K562 (cell line): ENCODE measurements around the gene TMEM143. TPM values are rescaled to one million over a fixed set of nuclear protein-coding genes. Genes with fewer than 3 reads are reported as not detected.

Source experiments
- CHD1 ChIP-seq: fragments of 200-600 bp; sonication (generic); IDR thresholded peaks from one replicate; pipeline ENCODE4 v1.6.1; 2012; ENCODE audit warnings: mild to moderate bottlenecking, moderate library complexity, low read length, inconsistent platforms
- ETV1 ChIP-seq: fragments of 450-650 bp; conservative IDR thresholded peaks from 2 replicates; pipeline ENCODE4 v1.6.1; 2016; ENCODE audit warnings: missing genetic modification characterization, control low read depth, low read depth, missing compliant biosample characterization
- HDAC8 ChIP-seq: fragments of 450-650 bp; IDR thresholded peaks from 2 replicates; pipeline ENCODE4 v1.6.1; 2016; ENCODE audit warnings: mild to moderate bottlenecking, missing genetic modification characterization, moderate library complexity, missing compliant biosample characterization
- HLTF ChIP-seq: fragments of 450-650 bp; IDR thresholded peaks from 2 replicates; pipeline ENCODE4 v1.6.1; 2016
- HNRNPLL ChIP-seq: fragments of 200-400 bp; formaldehyde crosslinking; IDR thresholded peaks from 2 replicates; pipeline ENCODE4 v1.6.1; 2017; ENCODE audit warnings: low read length, low read depth, mild to moderate bottlenecking; ENCODE audit not compliant: poor library complexity, severe bottlenecking
- NFIC ChIP-seq: fragments of 450-650 bp; IDR thresholded peaks from 2 replicates; pipeline ENCODE4 v1.6.1; 2017; ENCODE audit warnings: mild to moderate bottlenecking, inconsistent platforms
- NFRKB ChIP-seq: fragments of 450-650 bp; IDR thresholded peaks from 2 replicates; pipeline ENCODE4 v1.6.1; 2016; ENCODE audit warnings: low read depth
- NR2F6 ChIP-seq: fragments of 450-650 bp; formaldehyde crosslinking; IDR thresholded peaks from 2 replicates; pipeline ENCODE4 v1.4.0; 2020; ENCODE audit warnings: mild to moderate bottlenecking
- PHF20 ChIP-seq: fragments of 450-650 bp; IDR thresholded peaks from 2 replicates; pipeline ENCODE4 v1.6.1; 2018; ENCODE audit not compliant: partially characterized antibody
- SMARCE1 ChIP-seq: fragments of 450-650 bp; IDR thresholded peaks from 2 replicates; pipeline ENCODE4 v1.7.1; 2016; ENCODE audit warnings: mild to moderate bottlenecking
- TAL1 ChIP-seq: fragments of 450-650 bp; IDR thresholded peaks from 2 replicates; pipeline ENCODE4 v1.6.1; 2016; ENCODE audit warnings: mild to moderate bottlenecking
- TCF3 ChIP-seq: sonication (generic); formaldehyde crosslinking; IDR thresholded peaks from 2 replicates; pipeline ENCODE4 v1.4.0; 2020; ENCODE audit warnings: mild to moderate bottlenecking, missing genetic modification reagents
- TRIM28 ChIP-seq: fragments of 450-650 bp; IDR thresholded peaks from 2 replicates; pipeline ENCODE4 v1.6.1; 2017
- XRCC5 ChIP-seq: fragments of 200-400 bp; formaldehyde crosslinking; IDR thresholded peaks from 2 replicates; pipeline ENCODE4 v1.6.1; 2017; ENCODE audit warnings: low read depth, mild to moderate bottlenecking, low read length
- ZNF584 ChIP-seq: fragments of 200-800 bp; sonication (Bioruptor generic); IDR thresholded peaks from 2 replicates; pipeline ENCODE4 v1.6.1; 2016; ENCODE audit warnings: low read depth, mild to moderate bottlenecking, missing genetic modification characterization, missing compliant biosample characterization
- ZNF77 ChIP-seq: fragments of 250-450 bp; sonication (Bioruptor Pico); IDR thresholded peaks from 2 replicates; pipeline ENCODE4 v1.5.0; 2020
- polyA plus RNA-seq, 8 experiments: library from polyadenylated mRNA; depleted of rRNA in 4 of 8; stranded (reverse) in 5 of 8; unstranded in 3 of 8; fragments of >200 nt; fragmentation: Nextera tagmentation in 2 of 8; fragmentation: Illumina TruSeq in 1 of 8; extraction: Ambion mirVana in 2 of 8; extraction: Trizol in 1 of 8; gene quantifications; 2 replicates each; pipeline versions ENCODE4 v1.2.1 to v1.2.3, GENCODE V29; 2011 to 2014; ENCODE audit warnings: inconsistent platforms in 1 of 8, missing spikeins in 1 of 8
- total RNA-seq, 7 experiments: library from RNA; depleted of rRNA in 6 of 7; stranded (reverse); fragments of >200 nt in 6 of 7; fragmentation: Illumina TruSeq in 2 of 7; extraction: Trizol in 2 of 7; gene quantifications; 2 replicates each; pipeline versions ENCODE4 v1.2.1 to v1.2.3, GENCODE V29; 2011 to 2021; ENCODE audit warnings: low replicate concordance in 1 of 7
- TF ChIP-seq, protein P1 (sequence below): fragments of 450-650 bp; IDR thresholded peaks from 2 replicates; pipeline ENCODE4 v1.7.0; 2016; ENCODE audit warnings: borderline replicate concordance
- TF ChIP-seq, protein P2 (sequence below), 2 experiments: fragments of 250-450 bp in 1 of 2; fragments of 450-650 bp in 1 of 2; sonication (Bioruptor Pico) in 1 of 2; IDR thresholded peaks; 2 replicates each; pipeline versions ENCODE4 v1.6.1 to v1.8.0; 2016 to 2021; ENCODE audit warnings: mild to moderate bottlenecking in 2 of 2, moderate library complexity in 2 of 2, missing compliant biosample characterization in 1 of 2, missing genetic modification characterization in 1 of 2
- TF ChIP-seq, protein P3 (sequence below), 3 experiments: fragments of 200-800 bp in 1 of 3; sonication (Bioruptor generic) in 1 of 3; sonication (generic) in 1 of 3; formaldehyde crosslinking in 1 of 3; IDR thresholded peaks; 2 replicates each; pipeline versions ENCODE4 v1.6.1 to v1.8.0; 2016 to 2022; ENCODE audit warnings: mild to moderate bottlenecking in 2 of 3, missing compliant biosample characterization in 2 of 3, missing genetic modification characterization in 2 of 3, missing genetic modification reagents in 1 of 3
- TF ChIP-seq, protein P4 (sequence below): fragments of 450-650 bp; IDR thresholded peaks from 2 replicates; pipeline ENCODE4 v1.6.1; 2016; ENCODE audit warnings: borderline replicate concordance

Gene TMEM143
- total and polyA plus RNA-seq, 9 of the 15 experiments (the other 6 are each of a cell fraction or from before 2014, with no cell fraction given): 0.66 to 8.8 (median 4.3) TPM

DNA sequence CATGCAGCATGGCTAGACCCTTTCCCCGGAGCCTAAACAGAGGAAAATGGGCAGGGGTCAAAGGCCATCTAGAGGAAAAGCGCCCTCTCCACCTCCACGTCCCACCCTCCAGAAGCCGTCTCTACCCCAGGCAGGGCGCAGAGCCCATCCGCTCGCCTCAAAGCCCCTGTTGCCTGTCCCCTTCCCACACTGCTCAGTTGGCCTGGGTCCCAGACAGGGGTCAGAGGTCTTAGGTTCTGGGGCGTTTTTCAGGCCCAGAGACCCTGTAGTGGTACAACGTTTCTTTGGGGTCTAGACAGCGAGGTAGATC is 285 bp downstream of the TMEM143 start (continued):
- TF ChIP-seq, protein P1, sequence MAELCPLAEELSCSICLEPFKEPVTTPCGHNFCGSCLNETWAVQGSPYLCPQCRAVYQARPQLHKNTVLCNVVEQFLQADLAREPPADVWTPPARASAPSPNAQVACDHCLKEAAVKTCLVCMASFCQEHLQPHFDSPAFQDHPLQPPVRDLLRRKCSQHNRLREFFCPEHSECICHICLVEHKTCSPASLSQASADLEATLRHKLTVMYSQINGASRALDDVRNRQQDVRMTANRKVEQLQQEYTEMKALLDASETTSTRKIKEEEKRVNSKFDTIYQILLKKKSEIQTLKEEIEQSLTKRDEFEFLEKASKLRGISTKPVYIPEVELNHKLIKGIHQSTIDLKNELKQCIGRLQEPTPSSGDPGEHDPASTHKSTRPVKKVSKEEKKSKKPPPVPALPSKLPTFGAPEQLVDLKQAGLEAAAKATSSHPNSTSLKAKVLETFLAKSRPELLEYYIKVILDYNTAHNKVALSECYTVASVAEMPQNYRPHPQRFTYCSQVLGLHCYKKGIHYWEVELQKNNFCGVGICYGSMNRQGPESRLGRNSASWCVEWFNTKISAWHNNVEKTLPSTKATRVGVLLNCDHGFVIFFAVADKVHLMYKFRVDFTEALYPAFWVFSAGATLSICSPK: peak; percentile 89; the same call in 1 of the 2 replicates
- TF ChIP-seq PHF20: peak; percentile 37
- TF ChIP-seq CHD1: peak; percentile 89
- TF ChIP-seq HDAC8: no peak
- TF ChIP-seq NR2F6 (CRISPR knock-in tag): no peak
- TF ChIP-seq, protein P2, sequence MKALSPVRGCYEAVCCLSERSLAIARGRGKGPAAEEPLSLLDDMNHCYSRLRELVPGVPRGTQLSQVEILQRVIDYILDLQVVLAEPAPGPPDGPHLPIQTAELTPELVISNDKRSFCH (CRISPR knock-in tag; IDR thresholded peaks at IDR 0.05): no peak
- TF ChIP-seq, protein P2 (tag; IDR thresholded peaks at IDR 0.05): peak; percentile 17; the same call in 1 of the 2 replicates
- peak; percentile 76 for TF ChIP-seq NFIC
- peak; percentile 59; the same call in 1 of the 2 replicates for TF ChIP-seq HLTF
- TF ChIP-seq HNRNPLL: no peak
- TF ChIP-seq TCF3 (CRISPR knock-in tag): peak; percentile 6; the same call in 1 of the 2 replicates
- TF ChIP-seq ZNF584: no peak
- peak; percentile 75 for TF ChIP-seq NFRKB
- TF ChIP-seq SMARCE1: peak; percentile 49; the same call in 1 of the 2 replicates
- 0 out of 2 replicates have a peak, but pooled peaks have one; percentile 48 for TF ChIP-seq XRCC5
- TF ChIP-seq, protein P3, sequence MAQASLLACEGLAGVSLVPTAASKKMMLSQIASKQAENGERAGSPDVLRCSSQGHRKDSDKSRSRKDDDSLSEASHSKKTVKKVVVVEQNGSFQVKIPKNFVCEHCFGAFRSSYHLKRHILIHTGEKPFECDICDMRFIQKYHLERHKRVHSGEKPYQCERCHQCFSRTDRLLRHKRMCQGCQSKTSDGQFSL (CRISPR knock-in tag; IDR thresholded peaks at IDR 0.05): no peak
- TF ChIP-seq, protein P3 (tag; IDR thresholded peaks at IDR 0.05): no peak
- TF ChIP-seq ETV1 (tag): 0 out of 2 replicates have a peak, but pooled peaks have one; percentile 9
- no peak for TF ChIP-seq ZNF77
- TF ChIP-seq, protein P4, sequence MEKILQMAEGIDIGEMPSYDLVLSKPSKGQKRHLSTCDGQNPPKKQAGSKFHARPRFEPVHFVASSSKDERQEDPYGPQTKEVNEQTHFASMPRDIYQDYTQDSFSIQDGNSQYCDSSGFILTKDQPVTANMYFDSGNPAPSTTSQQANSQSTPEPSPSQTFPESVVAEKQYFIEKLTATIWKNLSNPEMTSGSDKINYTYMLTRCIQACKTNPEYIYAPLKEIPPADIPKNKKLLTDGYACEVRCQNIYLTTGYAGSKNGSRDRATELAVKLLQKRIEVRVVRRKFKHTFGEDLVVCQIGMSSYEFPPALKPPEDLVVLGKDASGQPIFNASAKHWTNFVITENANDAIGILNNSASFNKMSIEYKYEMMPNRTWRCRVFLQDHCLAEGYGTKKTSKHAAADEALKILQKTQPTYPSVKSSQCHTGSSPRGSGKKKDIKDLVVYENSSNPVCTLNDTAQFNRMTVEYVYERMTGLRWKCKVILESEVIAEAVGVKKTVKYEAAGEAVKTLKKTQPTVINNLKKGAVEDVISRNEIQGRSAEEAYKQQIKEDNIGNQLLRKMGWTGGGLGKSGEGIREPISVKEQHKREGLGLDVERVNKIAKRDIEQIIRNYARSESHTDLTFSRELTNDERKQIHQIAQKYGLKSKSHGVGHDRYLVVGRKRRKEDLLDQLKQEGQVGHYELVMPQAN: peak; percentile 50; the same call in 1 of the 2 replicates
- 0 out of 2 replicates have a peak, but pooled peaks have one; percentile 6 for TF ChIP-seq TAL1
- 0 out of 2 replicates have a peak, but pooled peaks have one; percentile 45 for TF ChIP-seq TRIM28
